IMR-90 (cell line): ENCODE data around the gene CASK. TPM values are rescaled to one million over a fixed set of nuclear protein-coding genes. Genes with fewer than 3 reads are reported as not detected.

ENCODE experiments used
- ATAC-seq: fragments of 200-7000 bp; cut with Tn5 transposase; 2 replicates; pipeline ENCODE4 v1.9.1; 2020; ENCODE audit warnings: low read depth, mild to moderate bottlenecking, moderate library complexity
- BruUV-seq: library from RNA; stranded (reverse); fragments of 400-500 nt; replicated peaks from 2 replicates; lab custom pipeline; 2021; lab: Mats Ljungman, UMichigan
- CTCF ChIA-PET: fragments of 300-600 bp; formaldehyde crosslinking; extraction: SDS; loops from one replicate; lab custom pipeline; 2021; ENCODE audit warnings: antibody characterized with exemption; lab: Yijun Ruan, JAX
- POLR2A ChIA-PET: fragments of 300-600 bp; sonication (Branson Sonifier 250); formaldehyde crosslinking; loops from one replicate; lab custom pipeline; 2022; ENCODE audit warnings: antibody characterized with exemption; ENCODE audit not compliant: unreplicated experiment; lab: Charles Lee
- DNase-seq: peaks from one replicate; pipeline ENCODE4 v3.0.0; 2013
- H2AFZ ChIP-seq: replicated peaks from 2 replicates; pipeline ENCODE3; 2013; ENCODE audit warnings: low read length, mild to moderate bottlenecking; ENCODE audit not compliant: poor library complexity
- H2AK5ac ChIP-seq: 2 replicates; pipeline ENCODE4 v1.6.1; 2013; ENCODE audit warnings: low read depth, low read length, inconsistent platforms
- H2AK9ac ChIP-seq: replicated peaks from 2 replicates; pipeline ENCODE3; 2013; ENCODE audit warnings: mild to moderate bottlenecking, low read depth, low read length, moderate library complexity; ENCODE audit not compliant: poor library complexity
- H2BK120ac ChIP-seq: 2 replicates; pipeline ENCODE4 v1.6.1; 2013; ENCODE audit warnings: low read depth, low read length, inconsistent platforms
- H2BK15ac ChIP-seq: 3 replicates; pipeline ENCODE4 v1.6.1; 2013; ENCODE audit warnings: low read depth, low read length, inconsistent platforms
- H2BK20ac ChIP-seq: 2 replicates; pipeline ENCODE4 v1.6.1; 2013; ENCODE audit warnings: low read depth, mild to moderate bottlenecking, inconsistent platforms, low read length, moderate library complexity
- H2BK5ac ChIP-seq: 2 replicates; pipeline ENCODE4 v1.6.1; 2013; ENCODE audit warnings: mild to moderate bottlenecking, low read depth, low read length, inconsistent platforms; ENCODE audit not compliant: poor library complexity, severe bottlenecking
- H3K14ac ChIP-seq: replicated peaks from 2 replicates; pipeline ENCODE4 v1.6.1; 2013; ENCODE audit warnings: low read depth, low read length, inconsistent platforms
- H3K18ac ChIP-seq: 2 replicates; pipeline ENCODE4 v1.6.1; 2013; ENCODE audit warnings: low read depth, low read length, control low read depth
- H3K23ac ChIP-seq: 2 replicates; pipeline ENCODE4 v1.6.1; 2013; ENCODE audit warnings: low read depth, low read length, inconsistent platforms
- H3K27ac ChIP-seq: 2 replicates; pipeline ENCODE4 v1.5.1; 2013; ENCODE audit warnings: mild to moderate bottlenecking, control low read depth, low read length; ENCODE audit not compliant: insufficient read depth
- H3K27me3 ChIP-seq: 2 replicates; pipeline ENCODE4 v1.6.1; 2013; ENCODE audit warnings: low read length; ENCODE audit not compliant: control insufficient read depth, insufficient read depth
- H3K36me3 ChIP-seq: 2 replicates; pipeline ENCODE4 v1.6.1; 2013; ENCODE audit warnings: low read length, mixed read lengths; ENCODE audit not compliant: control insufficient read depth, insufficient read depth
- H3K4ac ChIP-seq: 2 replicates; pipeline ENCODE4 v1.6.1; 2013; ENCODE audit warnings: low read depth, low read length, inconsistent platforms
- H3K4me1 ChIP-seq: 2 replicates; pipeline ENCODE4 v1.6.1; 2013; ENCODE audit warnings: low read length, mixed read lengths; ENCODE audit not compliant: control insufficient read depth, insufficient read depth
- H3K4me2 ChIP-seq: 2 replicates; pipeline ENCODE4 v1.6.1; 2013; ENCODE audit warnings: low read depth, mild to moderate bottlenecking, control low read depth, low read length, moderate library complexity
- H3K4me3 ChIP-seq: 2 replicates; pipeline ENCODE4 v1.5.1; 2013; ENCODE audit warnings: low read depth, mild to moderate bottlenecking, control low read depth, low read length, moderate library complexity; ENCODE audit not compliant: insufficient read depth
- H3K56ac ChIP-seq: 2 replicates; pipeline ENCODE4 v1.6.1; 2013; ENCODE audit warnings: low read length, inconsistent platforms; ENCODE audit not compliant: insufficient read depth; ENCODE audit errors: extremely low read depth
- H3K79me1 ChIP-seq, 2 experiments: 2 replicates each; pipeline ENCODE4 v1.6.1; 2013; ENCODE audit warnings: low read length in 2 of 2, inconsistent platforms in 1 of 2, low read depth in 1 of 2
- H3K9ac ChIP-seq: 2 replicates; pipeline ENCODE4 v1.6.1; 2013; ENCODE audit warnings: low read depth, low read length, control low read depth
- H3K9me1 ChIP-seq: 2 replicates; pipeline ENCODE4 v1.6.1; 2013; ENCODE audit warnings: low read length, inconsistent platforms; ENCODE audit not compliant: insufficient read depth
- H3K9me3 ChIP-seq: 2 replicates; pipeline ENCODE4 v1.6.1; 2013; ENCODE audit warnings: low read length; ENCODE audit not compliant: control insufficient read depth, insufficient read depth
- H4K20me1 ChIP-seq: 2 replicates; pipeline ENCODE4 v1.6.1; 2013; ENCODE audit warnings: low read length, inconsistent platforms; ENCODE audit not compliant: insufficient read depth
- H4K5ac ChIP-seq: 2 replicates; pipeline ENCODE4 v1.6.1; 2013; ENCODE audit warnings: mild to moderate bottlenecking, low read depth, low read length, control low read depth
- H4K8ac ChIP-seq, 2 experiments: 2 replicates each; pipeline ENCODE4 v1.6.1; 2013; ENCODE audit warnings: low read depth in 2 of 2, low read length in 2 of 2, control low read depth in 1 of 2, inconsistent platforms in 1 of 2
- H4K91ac ChIP-seq: 2 replicates; pipeline ENCODE4 v1.6.1; 2013; ENCODE audit warnings: low read depth, low read length, inconsistent platforms; ENCODE audit not compliant: insufficient read depth
- BHLHE40 ChIP-seq: fragments of 150-350 bp; IDR thresholded peaks from 2 replicates; pipeline ENCODE4 v1.6.1; 2016; ENCODE audit warnings: mild to moderate bottlenecking, low read depth, low read length
- CHD1 ChIP-seq: IDR thresholded peaks from 2 replicates; pipeline ENCODE4 v1.6.1; 2012; ENCODE audit warnings: low read depth, low read length, improper control_type of control experiment
- CTCF ChIP-seq: conservative IDR thresholded peaks from 2 replicates; pipeline ENCODE4 v1.5.1; 2012; ENCODE audit warnings: mild to moderate bottlenecking, low read depth, low read length, improper control_type of control experiment
- ELK1 ChIP-seq: fragments of 150-350 bp; IDR thresholded peaks from 2 replicates; pipeline ENCODE4 v1.6.1; 2016; ENCODE audit warnings: low read depth, mild to moderate bottlenecking, low read length, moderate library complexity, borderline replicate concordance
- FOS ChIP-seq: fragments of 150-350 bp; IDR thresholded peaks from 2 replicates; pipeline ENCODE4 v1.6.1; 2016; ENCODE audit warnings: low read depth, low read length
- MAFK ChIP-seq: IDR thresholded peaks from 2 replicates; pipeline ENCODE4 v1.6.1; 2012; ENCODE audit warnings: low read depth, low read length, improper control_type of control experiment
- MAZ ChIP-seq: IDR thresholded peaks from 2 replicates; pipeline ENCODE4 v1.6.1; 2012; ENCODE audit warnings: low read depth, mild to moderate bottlenecking, low read length, improper control_type of control experiment, moderate library complexity, borderline replicate concordance
- NFE2L2 ChIP-seq: fragments of 150-350 bp; IDR thresholded peaks from 2 replicates; pipeline ENCODE4 v1.6.1; 2016; ENCODE audit warnings: low read depth, mild to moderate bottlenecking, low read length
- POLR2A ChIP-seq: IDR thresholded peaks from 2 replicates; pipeline ENCODE4 v1.6.1; 2012; ENCODE audit warnings: mild to moderate bottlenecking, low read depth, low read length
- RCOR1 ChIP-seq: IDR thresholded peaks from 2 replicates; pipeline ENCODE4 v1.6.1; 2012; ENCODE audit warnings: mild to moderate bottlenecking, low read length, improper control_type of control experiment; ENCODE audit not compliant: insufficient replicate concordance
- RFX5 ChIP-seq: IDR thresholded peaks from 2 replicates; pipeline ENCODE4 v1.8.0; 2012; ENCODE audit warnings: low read depth, mild to moderate bottlenecking, low read length, moderate library complexity
- WGBS, 2 experiments: methylation state at CpG; one replicate each; pipeline versions ENCODE4 v1.1.5 to v1.1.7; 2013; ENCODE audit warnings: missing lambda C conversion rate in 2 of 2; ENCODE audit not compliant: insufficient read length in 1 of 2; ENCODE audit errors: extremely low coverage in 2 of 2; 5-methylcytosine and 5-hydroxymethylcytosine counted together
- dilution Hi-C: fragments of 300-500 bp; cut with HindIII; formaldehyde crosslinking; loops from one replicate; pipeline ENCODE4 v1.14.3; 2018; ENCODE audit warnings: low sequenced_read_pairs; ENCODE audit not compliant: unreplicated experiment
- in situ Hi-C: fragments of 300-500 bp; cut with MboI; formaldehyde crosslinking; loops from 3 replicates; pipeline ENCODE4 v1.14.3; 2019; ENCODE audit warnings: low sequenced_read_pairs, inconsistent platforms, mixed read lengths
- intact Hi-C: fragments of 100-400 bp; cut with micrococcal nuclease; formaldehyde crosslinking; loops from 2 replicates; pipeline ENCODE4 v1.10.0; 2022
- polyA plus RNA-seq, 3 experiments: library from polyadenylated mRNA; depleted of rRNA; stranded (reverse); fragments of >200 nt; gene quantifications; 2 replicates each; pipeline ENCODE4 v1.2.3, GENCODE V29; 2012; ENCODE audit warnings: low replicate concordance in 1 of 3
- total RNA-seq: library from RNA; depleted of rRNA; stranded (reverse); fragments of >200 nt; gene quantifications from 2 replicates; pipeline ENCODE4 v1.2.3, GENCODE V29; 2012
- TF ChIP-seq, protein P1 (sequence below): fragments of 150-350 bp; IDR thresholded peaks from 2 replicates; pipeline ENCODE4 v1.6.1; 2017; ENCODE audit warnings: mild to moderate bottlenecking, antibody characterized with exemption, low read length, low read depth

Gene CASK
- total and polyA plus RNA-seq, 2 of the 4 experiments (the other 2 are of a cell fraction), result 9.4 to 17.7 TPM

GRCh38 chrX:41971346-41971745 lies 48.0 kb upstream of the CASK start:
- Histone ChIP-seq H3K27me3 (peaks cover 6% of the 10 kb centered on the region), H3K27ac (no peak overlapping the region), H2AK5ac (no peak overlapping the region), H3K36me3 (no peaks in the 10 kb centered on the region), H2BK20ac (no peak overlapping the region), H3K4me2 (no peak overlapping the region), H2AK9ac (no peak overlapping the region), H3K56ac (no peak overlapping the region), H3K23ac (no peak overlapping the region), H3K79me1 (no peaks in the 10 kb centered on the region), H3K18ac (no peak overlapping the region), H3K4me3 (no peak overlapping the region), H4K5ac (no peak overlapping the region), H2BK15ac (no peak overlapping the region), H4K8ac (no peak overlapping the region), H3K4ac (no peak overlapping the region), H3K9me3 (no peaks in the 10 kb centered on the region), H2BK5ac (no peak overlapping the region), H3K14ac (no peak overlapping the region), H4K20me1 (no peaks in the 10 kb centered on the region), H3K9ac (no peak overlapping the region), H3K4me1 (no peaks in the 10 kb centered on the region), H3K9me1 (no peaks in the 10 kb centered on the region), H2AFZ (no peak overlapping the region), H2BK120ac (no peak overlapping the region), H4K91ac (no peak overlapping the region)
- dilution Hi-C loops (no loop called here), intact Hi-C loops (no loop called here), in situ Hi-C loops (no loop called here)
- WGBS, 2 experiments, result 40% methylated on average over 1 of the region's 3 CpGs; no CpG with 5 or more reads in 1 of the 2 experiments
- ATAC-seq (no peak), DNase-seq (no peak)
- no TSS peak for BruUV-seq
- ChIA-PET CTCF (interaction anchor here (0.5 kb wide), 1 partner anchor 184 kb away, joined by 3 read pairs; no protein-coding TSS in a partner anchor), POLR2A (no interaction called here)
- no peak for TF ChIP-seq MAFK
- TF ChIP-seq, protein P1, sequence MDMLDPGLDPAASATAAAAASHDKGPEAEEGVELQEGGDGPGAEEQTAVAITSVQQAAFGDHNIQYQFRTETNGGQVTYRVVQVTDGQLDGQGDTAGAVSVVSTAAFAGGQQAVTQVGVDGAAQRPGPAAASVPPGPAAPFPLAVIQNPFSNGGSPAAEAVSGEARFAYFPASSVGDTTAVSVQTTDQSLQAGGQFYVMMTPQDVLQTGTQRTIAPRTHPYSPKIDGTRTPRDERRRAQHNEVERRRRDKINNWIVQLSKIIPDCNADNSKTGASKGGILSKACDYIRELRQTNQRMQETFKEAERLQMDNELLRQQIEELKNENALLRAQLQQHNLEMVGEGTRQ, result no peak
- TF ChIP-seq ELK1, result no peak
- no peak for TF ChIP-seq NFE2L2
- no peak for TF ChIP-seq BHLHE40
- no peak for TF ChIP-seq CHD1
- no peak for TF ChIP-seq RCOR1
- TF ChIP-seq MAZ, result no peak
- TF ChIP-seq RFX5, result no peak
- no peak for TF ChIP-seq POLR2A
- no peak for TF ChIP-seq FOS
- no peak for TF ChIP-seq CTCF
